HepG2 (cell line): ENCODE measurements around the gene CNOT2. TPM values are rescaled to one million over a fixed set of nuclear protein-coding genes. Genes with fewer than 3 reads are reported as not detected.

Experiments
- ATAC-seq: fragments of 200-7000 bp; cut with Tn5 transposase; 3 replicates; pipeline ENCODE4 v1.9.1; 2020; ENCODE audit warnings: mild to moderate bottlenecking, moderate library complexity
- BruUV-seq: library from RNA; stranded (reverse); fragments of 400-500 nt; replicated peaks from 2 replicates; lab custom pipeline; 2021; lab: Mats Ljungman, UMichigan
- CTCF ChIA-PET: fragments of 300-600 bp; formaldehyde crosslinking; extraction: SDS; loops from one replicate; lab custom pipeline; 2021; ENCODE audit warnings: low total read pairs, inconsistent platforms, low intra/inter-chr PET ratio; lab: Yijun Ruan, JAX
- POLR2A ChIA-PET: fragments of 350-600 bp; sonication (Branson Sonifier 250); formaldehyde crosslinking; loops from one replicate; lab custom pipeline; 2020; ENCODE audit warnings: antibody characterized with exemption, inconsistent platforms; lab: Yijun Ruan, JAX
- DNase-seq: peaks from one replicate; pipeline ENCODE4 v3.0.0-alpha.2; 2015; ENCODE audit warnings: low spot score
- FAIRE-seq: peaks from 3 replicates; lab custom pipeline; 2011; peaks lifted over from hg19 to GRCh38; lab: Jason Lieb, UNC
- H2AFZ ChIP-seq: one replicate; pipeline ENCODE4 v1.6.1; 2011; ENCODE audit warnings: low read length, inconsistent platforms
- H3K27ac ChIP-seq: fragments of 300-600 bp; 3 replicates; pipeline ENCODE4 v1.8.0; 2011; ENCODE audit warnings: mixed run types, mild to moderate bottlenecking, mixed read lengths, low read length, inconsistent platforms; ENCODE audit not compliant: insufficient read depth; ENCODE audit errors: extremely low read length
- H3K27me3 ChIP-seq, 2 experiments: fragments of 200-600 bp in 1 of 2; 2 replicates in 1 of 2; 3 replicates in 1 of 2; pipeline versions ENCODE4 v1.6.0 to v1.8.0; 2011; ENCODE audit warnings: low read length in 2 of 2, mild to moderate bottlenecking in 2 of 2, moderate library complexity in 2 of 2, inconsistent platforms in 1 of 2; ENCODE audit not compliant: insufficient read depth in 2 of 2, control insufficient read depth in 1 of 2
- H3K36me3 ChIP-seq, 2 experiments: fragments of 200-600 bp in 1 of 2; replicated peaks in 1 of 2; 2 replicates in 1 of 2; 3 replicates in 1 of 2; pipeline versions ENCODE4 v1.5.1 to v1.8.0; 2011; ENCODE audit warnings: low read length in 2 of 2, inconsistent platforms in 1 of 2; ENCODE audit not compliant: insufficient read depth in 2 of 2, control insufficient read depth in 1 of 2
- H3K4me1 ChIP-seq: 2 replicates; pipeline ENCODE4 v1.5.1; 2012; ENCODE audit warnings: low read length, inconsistent platforms; ENCODE audit not compliant: insufficient read depth
- H3K4me2 ChIP-seq: 2 replicates; pipeline ENCODE4 v1.6.0; 2011; ENCODE audit warnings: low read depth, low read length, inconsistent platforms
- H3K4me3 ChIP-seq, 3 experiments: fragments of 200-600 bp in 1 of 3; sonication (generic), shearing (Covaris generic) in 1 of 3; replicated peaks in 1 of 3; 2 replicates each; pipeline ENCODE4 v1.5.1; 2011 to 2016; ENCODE audit warnings: low read length in 3 of 3, inconsistent platforms in 2 of 3, low read depth in 2 of 3, mild to moderate bottlenecking in 2 of 3, control low read depth in 1 of 3, mixed read lengths in 1 of 3; ENCODE audit not compliant: insufficient read depth in 1 of 3
- H3K79me2 ChIP-seq: one replicate; pipeline ENCODE4 v1.6.1; 2011; ENCODE audit warnings: low read length, inconsistent platforms; ENCODE audit not compliant: insufficient read depth
- H3K9ac ChIP-seq: 2 replicates; pipeline ENCODE4 v1.6.0; 2011; ENCODE audit warnings: mild to moderate bottlenecking, low read depth, low read length, inconsistent platforms; ENCODE audit not compliant: insufficient read depth
- H3K9me3 ChIP-seq: 2 replicates; pipeline ENCODE4 v1.5.1; 2012; ENCODE audit warnings: mild to moderate bottlenecking, low read length
- H4K20me1 ChIP-seq: 2 replicates; pipeline ENCODE4 v1.6.0; 2011; ENCODE audit warnings: inconsistent platforms, mild to moderate bottlenecking, low read length, moderate library complexity; ENCODE audit not compliant: insufficient read depth
- ATF4 ChIP-seq, 2 experiments: fragments of 450-650 bp in 1 of 2; sonication (generic) in 1 of 2; formaldehyde crosslinking; IDR thresholded peaks; 2 replicates each; pipeline versions ENCODE4 v1.5.0 to v1.8.0; 2020 to 2022; ENCODE audit warnings: mild to moderate bottlenecking in 1 of 2, missing genetic modification reagents in 1 of 2
- BRCA1 ChIP-seq: sonication (generic); formaldehyde crosslinking; IDR thresholded peaks from 2 replicates; pipeline ENCODE4 v1.4.0; 2020; ENCODE audit warnings: missing genetic modification reagents
- DR1 ChIP-seq: sonication (generic); formaldehyde crosslinking; IDR thresholded peaks from 2 replicates; pipeline ENCODE4 v1.8.0; 2021; ENCODE audit warnings: mild to moderate bottlenecking, missing genetic modification reagents, inconsistent platforms
- KDM4B ChIP-seq: sonication (generic); formaldehyde crosslinking; IDR thresholded peaks from 2 replicates; pipeline ENCODE4 v1.4.0; 2020; ENCODE audit warnings: missing genetic modification reagents
- MAFG ChIP-seq: sonication (generic); formaldehyde crosslinking; IDR thresholded peaks from 2 replicates; pipeline ENCODE4 v1.5.1; 2020; ENCODE audit warnings: mild to moderate bottlenecking, missing genetic modification reagents
- NFKB2 ChIP-seq: sonication (generic); formaldehyde crosslinking; IDR thresholded peaks from 2 replicates; pipeline ENCODE4 v1.4.0; 2020; ENCODE audit warnings: missing genetic modification reagents, borderline replicate concordance
- TAF1 ChIP-seq: sonication (generic); formaldehyde crosslinking; IDR thresholded peaks from 2 replicates; pipeline ENCODE4 v1.4.0; 2020; ENCODE audit warnings: missing genetic modification reagents
- ZBTB10 ChIP-seq: sonication (generic); formaldehyde crosslinking; IDR thresholded peaks from 2 replicates; pipeline ENCODE4 v1.4.0; 2020; ENCODE audit warnings: missing genetic modification reagents, borderline replicate concordance
- ZNF121 ChIP-seq: sonication (generic); formaldehyde crosslinking; IDR thresholded peaks from 2 replicates; pipeline ENCODE4 v1.5.0; 2020; ENCODE audit warnings: mild to moderate bottlenecking, missing genetic modification reagents
- ZNF446 ChIP-seq: sonication (generic); formaldehyde crosslinking; IDR thresholded peaks from 2 replicates; pipeline ENCODE4 v1.5.0; 2020; ENCODE audit warnings: mild to moderate bottlenecking, missing genetic modification reagents
- ZNF468 ChIP-seq: sonication (generic); formaldehyde crosslinking; IDR thresholded peaks from 2 replicates; pipeline ENCODE4 v1.8.0; 2022; ENCODE audit warnings: mild to moderate bottlenecking, moderate library complexity, missing genetic modification reagents
- ZNF547 ChIP-seq: sonication (generic); formaldehyde crosslinking; IDR thresholded peaks from 2 replicates; pipeline ENCODE4 v1.5.1; 2020; ENCODE audit warnings: mild to moderate bottlenecking, missing genetic modification reagents
- ZNF615 ChIP-seq: sonication (generic); formaldehyde crosslinking; IDR thresholded peaks from 2 replicates; pipeline ENCODE4 v1.5.0; 2020; ENCODE audit warnings: mild to moderate bottlenecking, missing genetic modification reagents, borderline replicate concordance
- WGBS: methylation state at CpG from one replicate; pipeline ENCODE4 v1.1.6; 2017; ENCODE audit warnings: low lambda C conversion rate; 5-methylcytosine and 5-hydroxymethylcytosine counted together
- in situ Hi-C: cut with HindIII; loops from 2 replicates; pipeline ENCODE4 v1.10.0; 2017; ENCODE audit warnings: low pct_unique_long_range_greater_than_20kb; ENCODE audit not compliant: extremely low pct_ligation_motif_present
- intact Hi-C: fragments of 100-400 bp; cut with micrococcal nuclease; formaldehyde crosslinking; loops from one replicate; pipeline ENCODE4 v1.10.0; 2022; ENCODE audit not compliant: unreplicated experiment
- polyA plus RNA-seq, 8 experiments: library from polyadenylated mRNA; depleted of rRNA in 3 of 8; stranded (reverse) in 7 of 8; unstranded in 1 of 8; fragments of >200 nt; fragmentation: Illumina TruSeq in 4 of 8; extraction: Trizol in 4 of 8; gene quantifications; 2 replicates each; pipeline versions ENCODE4 v1.2.1 to v1.2.3, GENCODE V29; 2011 to 2016; ENCODE audit warnings: low read depth in 4 of 8, missing spikeins in 1 of 8, mixed read lengths in 1 of 8; ENCODE audit not compliant: insufficient read depth in 1 of 8
- total RNA-seq, 5 experiments: library from RNA; depleted of rRNA; stranded (reverse); fragments of >200 nt; fragmentation: Illumina TruSeq; extraction: Trizol; gene quantifications; 2 replicates each; pipeline ENCODE4 v1.2.3, GENCODE V29; 2016; ENCODE audit warnings: low read depth in 1 of 5
- TF ChIP-seq, protein P1 (sequence below): sonication (generic); formaldehyde crosslinking; IDR thresholded peaks from 2 replicates; pipeline ENCODE4 v1.4.0; 2020; ENCODE audit warnings: missing genetic modification reagents, borderline replicate concordance

CNOT2 gene
- total and polyA plus RNA-seq, 2 of the 13 experiments (the other 11 are each of a cell fraction or from before 2014, with no cell fraction given), result 54.5 to 76.6 TPM

- no TSS peak for BruUV-seq
- CTCF ChIA-PET, result no interaction called here
- FAIRE-seq, result no peak
Observed at GRCh38 chr12:70321191-70321590, 78.0 kb downstream of the CNOT2 start.

More at GRCh38 chr12:70321191-70321590, 78.0 kb downstream of the CNOT2 start:
- DNase-seq (no peak), ATAC-seq (no peak)
- Histone ChIP-seq H4K20me1 (no peaks in the 10 kb centered on the region), H2AFZ (no peak overlapping the region), H3K9me3 (no peaks in the 10 kb centered on the region), H3K79me2 (peaks cover 4% of the 10 kb centered on the region), H3K27ac (no peak overlapping the region), H3K4me2 (no peak overlapping the region), H3K9ac (no peak overlapping the region), H3K4me1 (no peaks in the 10 kb centered on the region), H3K36me3 (peaks cover 0 to 25% of the 10 kb centered on the region in 2 experiments; a peak in 3 of 5 replicates), H3K4me3 (no peak overlapping the region), H3K27me3 (no peaks in the 10 kb centered on the region)
- intact Hi-C loops (no loop called here), in situ Hi-C loops (no loop called here)
- POLR2A ChIA-PET, result no interaction called here
- 100% methylated on average over 2 of the region's 2 CpGs for WGBS
- TF ChIP-seq ZNF547 (CRISPR knock-in tag) (no peak), TAF1 (CRISPR knock-in tag) (no peak), ATF4 (CRISPR knock-in tag; IDR thresholded peaks at IDR 0.05) (no peak), KDM4B (no peak), ZNF121 (no peak), NFKB2 (no peak), ZNF468 (CRISPR knock-in tag) (no peak), DR1 (CRISPR knock-in tag) (no peak), ZNF446 (CRISPR knock-in tag) (no peak), MAFG (CRISPR knock-in tag) (no peak), ZBTB10 (no peak), BRCA1 (CRISPR knock-in tag) (no peak), ZNF615 (CRISPR knock-in tag) (no peak)
- TF ChIP-seq, protein P1, sequence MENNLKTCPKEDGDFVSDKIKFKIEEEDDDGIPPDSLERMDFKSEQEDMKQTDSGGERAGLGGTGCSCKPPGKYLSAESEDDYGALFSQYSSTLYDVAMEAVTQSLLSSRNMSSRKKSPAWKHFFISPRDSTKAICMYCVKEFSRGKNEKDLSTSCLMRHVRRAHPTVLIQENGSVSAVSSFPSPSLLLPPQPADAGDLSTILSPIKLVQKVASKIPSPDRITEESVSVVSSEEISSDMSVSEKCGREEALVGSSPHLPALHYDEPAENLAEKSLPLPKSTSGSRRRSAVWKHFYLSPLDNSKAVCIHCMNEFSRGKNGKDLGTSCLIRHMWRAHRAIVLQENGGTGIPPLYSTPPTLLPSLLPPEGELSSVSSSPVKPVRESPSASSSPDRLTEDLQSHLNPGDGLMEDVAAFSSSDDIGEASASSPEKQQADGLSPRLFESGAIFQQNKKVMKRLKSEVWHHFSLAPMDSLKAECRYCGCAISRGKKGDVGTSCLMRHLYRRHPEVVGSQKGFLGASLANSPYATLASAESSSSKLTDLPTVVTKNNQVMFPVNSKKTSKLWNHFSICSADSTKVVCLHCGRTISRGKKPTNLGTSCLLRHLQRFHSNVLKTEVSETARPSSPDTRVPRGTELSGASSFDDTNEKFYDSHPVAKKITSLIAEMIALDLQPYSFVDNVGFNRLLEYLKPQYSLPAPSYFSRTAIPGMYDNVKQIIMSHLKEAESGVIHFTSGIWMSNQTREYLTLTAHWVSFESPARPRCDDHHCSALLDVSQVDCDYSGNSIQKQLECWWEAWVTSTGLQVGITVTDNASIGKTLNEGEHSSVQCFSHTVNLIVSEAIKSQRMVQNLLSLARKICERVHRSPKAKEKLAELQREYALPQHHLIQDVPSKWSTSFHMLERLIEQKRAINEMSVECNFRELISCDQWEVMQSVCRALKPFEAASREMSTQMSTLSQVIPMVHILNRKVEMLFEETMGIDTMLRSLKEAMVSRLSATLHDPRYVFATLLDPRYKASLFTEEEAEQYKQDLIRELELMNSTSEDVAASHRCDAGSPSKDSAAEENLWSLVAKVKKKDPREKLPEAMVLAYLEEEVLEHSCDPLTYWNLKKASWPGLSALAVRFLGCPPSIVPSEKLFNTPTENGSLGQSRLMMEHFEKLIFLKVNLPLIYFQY (CRISPR knock-in tag), result no peak
